ENCODE measurements around the gene NCEH1. TPM values are rescaled to one million over a fixed set of nuclear protein-coding genes. Genes with fewer than 3 reads are reported as not detected.

The NCEH1 gene
- total and polyA plus RNA-seq, 2 of the 13 experiments (the other 11 are each of a cell fraction or from before 2014, with no cell fraction given) = 12.9 to 21.4 TPM

GRCh38 chr3:172749230-172749965 lies 38.5 kb upstream of the NCEH1 start (continued):
- TF ChIP-seq DMTF1 (CRISPR knock-in tag; IDR thresholded peaks at IDR 0.05) (no peak), KLF12 (CRISPR knock-in tag; IDR thresholded peaks at IDR 0.05; ENCODE audit: borderline replicate concordance) (no peak), MED1 (CRISPR knock-in tag; IDR thresholded peaks at IDR 0.05) (peak; percentile 20; the same call in 1 of the 2 replicates), ZBTB10 (CRISPR knock-in tag; IDR thresholded peaks at IDR 0.05; ENCODE audit: borderline replicate concordance) (no peak), TGIF2 (CRISPR knock-in tag; IDR thresholded peaks at IDR 0.05) (no peak), FOXP1 (IDR thresholded peaks at IDR 0.05) (no peak), FOXP1 (CRISPR knock-in tag; IDR thresholded peaks at IDR 0.05) (peak; percentile 36; the same call in 1 of the 2 replicates), TCF7 (IDR thresholded peaks at IDR 0.05; ENCODE audit: low read depth) (peak; percentile 23; the same call in 1 of the 2 replicates), ARID4A (CRISPR knock-in tag; IDR thresholded peaks at IDR 0.05; ENCODE audit: borderline replicate concordance) (no peak), ARID5B (CRISPR knock-in tag; IDR thresholded peaks at IDR 0.05) (peak; percentile 56), MTA1 (CRISPR knock-in tag; IDR thresholded peaks at IDR 0.05; ENCODE audit: borderline replicate concordance) (no peak)
